NCI-H1092 (cell line): ENCODE measurements around the gene ZFYVE9.

Experiments
- DNase-seq: peaks from one replicate; lab custom pipeline; 2025; lab: John Stamatoyannopoulos, UW

Gene ZFYVE9

DNA sequence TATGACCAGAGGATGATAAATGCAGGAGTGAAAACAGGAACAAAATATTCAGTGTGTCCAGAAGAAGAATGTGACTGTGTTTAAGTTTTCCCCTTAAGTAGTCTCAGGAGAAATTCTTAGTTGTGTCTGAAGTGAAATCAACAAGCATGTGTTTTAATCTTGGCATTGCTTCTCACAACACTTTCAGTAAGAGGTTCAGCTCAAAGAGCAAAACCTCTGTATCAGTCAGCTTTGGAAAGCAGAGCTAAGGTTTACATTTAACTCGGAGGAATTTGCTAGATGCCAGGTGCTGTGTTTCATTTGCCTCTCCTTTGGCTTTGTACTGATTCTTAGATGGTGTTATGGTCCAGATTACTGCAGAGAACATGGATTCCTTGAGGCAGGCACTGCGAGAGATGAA is 195.6 kb downstream of the ZFYVE9 start:
- DNase-seq: no peak

DNA sequence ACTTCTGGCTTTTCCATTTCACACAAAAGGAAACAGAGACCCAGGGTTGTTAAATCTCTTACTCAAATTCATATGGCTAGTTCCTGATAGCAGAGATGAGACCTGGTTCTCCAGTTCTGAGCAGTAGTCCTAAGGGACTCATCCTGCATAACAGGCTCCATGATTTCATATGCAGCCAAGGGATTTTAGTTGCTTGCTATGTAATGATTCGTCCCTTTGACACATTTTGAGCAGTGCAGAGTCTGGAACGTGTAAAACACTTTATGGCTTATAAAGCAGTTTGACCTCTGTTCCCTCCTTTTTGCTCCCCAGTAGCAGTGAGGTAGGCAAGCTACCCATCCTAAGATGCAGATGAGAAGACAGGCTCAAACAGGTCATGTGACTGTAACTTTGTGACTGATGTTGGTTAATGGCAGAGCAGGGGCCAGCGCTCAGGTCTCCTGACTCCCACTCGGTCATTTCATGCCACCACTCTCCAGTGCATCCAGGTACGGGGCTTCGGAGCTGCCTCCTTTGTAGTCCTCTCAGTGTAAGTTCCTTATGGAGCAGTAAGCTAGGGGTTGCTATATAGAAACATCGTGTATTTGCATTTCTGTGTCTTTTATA is 199.9 kb downstream of the ZFYVE9 start:
- DNase-seq: no peak

DNA sequence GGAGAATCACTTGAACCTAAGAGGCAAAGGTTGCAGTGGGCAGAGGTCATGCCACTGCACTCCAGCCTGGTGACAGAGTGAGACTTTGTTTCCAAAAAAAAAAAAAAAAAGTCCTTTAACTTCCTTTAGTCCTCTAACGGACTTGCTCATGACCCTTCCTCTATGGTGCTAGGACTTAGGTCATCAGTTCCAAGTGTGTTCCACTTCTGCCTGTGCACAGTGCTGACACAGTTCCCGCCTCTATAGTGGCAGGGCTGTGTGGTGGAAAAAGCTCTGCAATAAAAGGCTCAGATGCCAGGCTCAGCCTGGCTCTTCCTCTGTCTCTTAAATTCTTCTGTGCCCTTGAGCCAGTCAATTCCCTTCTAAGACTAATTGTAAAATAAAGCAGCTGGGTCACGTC is 202.1 kb downstream of the ZFYVE9 start:
- DNase-seq: no peak

DNA sequence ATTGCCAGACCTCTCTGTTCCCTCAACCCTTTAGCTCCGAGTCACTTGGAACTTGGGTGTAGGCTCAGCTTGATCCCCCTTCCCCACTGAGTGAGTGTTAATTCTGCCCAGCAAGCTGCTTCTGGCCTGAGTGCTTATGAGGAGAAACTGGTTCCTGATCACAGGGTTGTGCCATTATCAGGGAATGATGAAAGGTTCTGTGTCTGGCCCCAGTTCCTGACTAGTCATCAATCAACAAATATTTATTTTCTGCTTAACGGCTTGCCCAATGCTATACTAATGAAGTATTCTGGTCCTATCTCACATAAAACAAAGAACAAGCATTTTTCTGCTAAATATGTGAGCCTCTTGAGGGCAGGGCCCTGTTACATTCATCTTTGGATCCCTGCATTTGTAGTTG is 203.4 kb downstream of the ZFYVE9 start:
- DNase-seq: no peak

DNA sequence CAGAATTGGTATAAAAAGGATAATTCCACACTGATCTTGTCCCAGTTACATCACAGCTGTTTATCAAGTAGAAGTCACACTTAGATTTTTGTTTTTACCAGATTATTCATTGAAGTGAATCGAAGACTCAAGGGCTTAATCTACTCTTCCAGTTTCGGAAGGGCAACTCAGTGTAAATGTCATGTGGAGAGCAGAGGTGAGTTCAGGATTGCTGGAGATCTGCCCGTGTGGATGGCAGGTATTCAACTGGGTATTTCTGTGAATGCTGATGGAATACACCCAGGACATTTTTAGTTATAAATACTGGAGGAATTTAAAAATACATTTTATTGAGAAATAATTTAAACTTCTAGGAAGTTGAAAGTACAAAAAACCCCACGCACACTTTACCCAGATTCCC is 204.8 kb downstream of the ZFYVE9 start:
- no peak for DNase-seq

DNA sequence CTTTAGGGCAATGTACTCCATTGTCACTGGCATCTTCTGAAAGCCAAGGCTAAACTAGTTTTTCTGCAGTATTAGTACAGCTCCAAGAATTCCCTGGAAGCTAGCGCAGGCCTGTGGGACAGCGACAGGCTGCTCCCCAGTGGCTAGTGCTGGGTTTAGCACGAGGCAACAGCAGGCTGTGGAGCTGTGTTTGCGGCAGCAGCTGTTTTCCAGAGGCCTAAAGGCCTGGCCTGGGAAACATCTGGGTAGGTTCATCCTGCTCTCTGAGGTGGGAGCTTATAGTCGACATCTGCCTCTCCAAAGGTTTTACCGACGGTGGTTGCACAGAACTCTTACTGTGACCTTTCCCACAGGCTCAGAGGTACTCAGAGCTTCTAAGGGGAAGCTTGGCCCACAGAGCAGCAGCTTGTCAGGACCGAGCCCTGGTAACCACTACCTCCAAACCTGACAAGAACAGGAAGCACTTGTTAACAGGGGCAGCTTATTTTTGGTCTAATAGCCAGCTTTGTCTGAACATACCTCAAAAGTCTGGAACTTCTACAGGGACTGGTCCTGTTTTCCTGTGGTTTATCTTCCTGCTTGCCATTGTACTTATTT is 206.9 kb downstream of the ZFYVE9 start:
- no peak for DNase-seq

DNA sequence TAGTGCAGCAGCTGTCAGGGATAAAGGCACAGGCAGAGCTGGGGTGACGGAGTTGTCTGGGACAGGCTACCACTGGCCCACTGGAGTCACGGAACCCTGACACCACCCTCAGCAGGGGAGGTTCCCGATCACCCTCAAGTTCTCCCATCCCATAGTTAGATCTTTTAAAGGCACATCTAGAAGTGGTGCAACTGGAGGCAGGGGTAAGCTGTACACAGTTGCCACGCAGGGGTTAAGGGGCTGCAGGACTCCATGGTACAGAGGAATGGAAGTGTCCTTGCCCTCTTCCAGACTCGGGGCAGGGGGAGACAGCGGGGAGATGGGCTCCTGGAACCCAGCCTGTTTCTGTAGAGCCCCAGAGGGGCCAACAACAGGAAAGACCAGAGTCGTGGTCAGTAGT is 210.8 kb downstream of the ZFYVE9 start:
- DNase-seq: no peak

DNA sequence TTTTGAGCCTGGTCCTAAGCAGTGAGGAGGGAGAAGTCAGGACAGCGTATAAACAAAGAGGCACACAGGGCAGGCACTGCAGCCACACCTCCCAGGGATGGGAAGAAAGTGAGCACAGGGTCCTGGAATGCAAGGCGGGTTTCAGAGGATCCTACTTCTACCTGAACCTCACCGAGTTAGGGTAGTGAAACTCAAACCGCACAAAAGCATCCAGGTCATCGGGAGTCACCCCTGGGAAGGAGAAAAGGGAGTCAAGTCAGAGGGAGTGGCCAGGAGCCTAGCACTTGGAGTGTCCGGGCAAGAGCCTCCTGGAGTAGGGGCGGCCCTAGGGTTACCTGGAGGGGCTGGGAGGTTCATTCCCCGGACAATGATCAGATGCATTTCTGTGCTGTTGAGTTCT is 213.5 kb downstream of the ZFYVE9 start:
- no peak for DNase-seq

DNA sequence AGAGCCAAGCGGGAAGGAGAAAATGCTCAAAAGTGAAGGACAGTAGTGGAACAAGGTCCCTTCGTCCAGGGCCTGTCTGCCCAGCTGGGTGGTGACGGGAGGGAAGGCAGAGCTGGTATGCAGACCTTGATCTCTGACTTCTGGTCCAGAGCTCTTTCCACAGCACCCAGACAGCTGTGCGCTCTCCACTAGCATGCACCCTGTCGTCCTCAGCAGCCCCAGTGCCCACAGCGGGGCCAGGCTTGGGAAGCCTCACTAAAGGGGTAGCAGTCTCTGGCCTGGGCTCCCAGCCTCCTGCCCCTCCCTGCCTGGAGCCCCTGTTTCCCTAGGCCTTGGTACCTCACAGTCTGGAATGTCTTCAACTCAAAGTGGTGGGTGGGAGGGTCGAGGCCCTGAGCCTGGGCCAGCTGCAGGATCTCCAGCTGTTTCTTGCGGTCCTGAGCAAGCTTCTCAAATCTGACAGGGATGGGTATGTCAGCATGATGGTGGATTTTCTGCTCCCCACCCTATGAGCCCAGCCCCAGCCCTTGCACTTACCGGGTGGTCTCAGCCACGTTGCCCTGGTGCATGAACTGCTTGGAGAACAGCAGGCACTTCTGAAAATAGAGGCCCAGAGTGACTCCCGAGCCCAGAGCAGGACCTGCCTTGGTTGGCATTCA is 214.1 kb downstream of the ZFYVE9 start:
- no peak for DNase-seq

DNA sequence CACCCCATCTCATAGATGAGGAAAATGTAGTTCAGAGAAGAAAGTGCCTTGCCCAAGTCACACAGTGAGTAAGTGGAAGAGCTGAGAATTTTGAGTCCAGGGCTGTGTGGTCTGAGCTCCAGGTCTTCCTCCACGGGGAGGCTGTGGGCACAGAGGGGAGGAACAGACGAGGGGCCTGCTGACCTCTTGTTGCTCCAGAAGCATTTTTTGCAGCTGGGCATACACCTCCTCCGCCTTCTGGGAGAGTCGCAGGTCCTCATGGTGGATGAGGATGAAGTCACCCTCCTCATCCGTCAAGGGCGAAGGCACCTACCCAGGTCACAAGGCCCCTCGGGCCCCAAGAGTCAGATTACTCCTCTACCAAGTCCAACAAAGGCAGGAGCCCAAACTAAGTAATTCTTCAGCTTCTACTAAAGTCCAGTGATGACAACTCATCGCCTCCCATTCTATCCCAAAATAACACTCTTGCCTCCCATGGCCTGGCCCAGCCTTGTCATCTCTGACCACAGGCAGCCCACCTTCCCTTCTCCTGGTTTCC is 215.0 kb downstream of the ZFYVE9 start:
- no peak for DNase-seq

DNA sequence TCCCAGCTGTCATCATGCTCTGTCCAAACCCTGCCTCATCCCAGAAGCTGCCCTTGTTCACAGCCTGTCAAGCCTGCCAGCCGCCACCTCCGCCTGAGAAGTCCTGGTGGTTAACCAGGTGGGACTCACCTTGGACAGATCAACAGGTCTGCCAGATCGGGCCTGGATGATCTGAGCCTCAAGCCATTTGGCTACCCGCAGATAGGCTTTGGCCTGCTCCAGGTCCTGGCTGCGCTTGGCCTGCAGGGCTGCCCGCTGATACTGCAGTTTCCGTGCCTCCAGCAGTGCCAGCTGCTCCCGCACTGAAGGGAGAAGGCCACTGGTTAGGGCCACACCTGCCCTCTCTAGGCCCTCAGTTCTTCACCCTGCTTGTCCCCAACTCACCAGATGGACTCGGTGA is 215.5 kb downstream of the ZFYVE9 start:
- DNase-seq: no peak

DNA sequence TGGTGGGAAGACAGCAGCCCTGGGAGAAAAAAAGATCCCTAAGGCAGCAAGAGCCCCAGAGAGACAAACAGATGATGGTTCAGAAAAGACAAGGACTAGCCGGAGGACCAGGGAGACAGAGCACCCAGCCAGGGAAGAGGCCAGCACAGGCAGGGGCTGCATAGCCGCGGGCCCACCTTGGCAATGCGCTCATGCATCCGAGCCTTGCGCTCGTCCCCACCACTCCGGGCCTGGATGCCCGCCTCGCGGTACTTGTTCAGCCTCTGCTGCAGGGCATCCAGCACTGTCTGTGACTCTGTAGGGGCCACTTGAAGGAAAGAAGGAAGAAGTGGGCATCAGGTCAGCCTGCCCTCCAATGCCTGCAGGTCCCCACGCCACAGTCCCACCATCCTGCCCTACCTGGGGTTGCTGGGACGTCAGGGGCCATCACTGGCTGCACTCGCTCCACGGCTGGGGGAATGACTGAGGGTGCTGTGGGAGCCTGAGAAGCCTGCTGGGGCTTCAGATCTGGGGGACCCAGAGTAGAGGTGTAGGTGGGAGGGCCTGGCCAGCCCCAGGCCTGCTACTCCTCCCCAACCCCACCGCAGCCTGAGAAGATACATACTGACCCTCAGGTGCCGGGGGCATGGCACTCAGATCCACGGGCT is 217.1 kb downstream of the ZFYVE9 start:
- no peak for DNase-seq

DNA sequence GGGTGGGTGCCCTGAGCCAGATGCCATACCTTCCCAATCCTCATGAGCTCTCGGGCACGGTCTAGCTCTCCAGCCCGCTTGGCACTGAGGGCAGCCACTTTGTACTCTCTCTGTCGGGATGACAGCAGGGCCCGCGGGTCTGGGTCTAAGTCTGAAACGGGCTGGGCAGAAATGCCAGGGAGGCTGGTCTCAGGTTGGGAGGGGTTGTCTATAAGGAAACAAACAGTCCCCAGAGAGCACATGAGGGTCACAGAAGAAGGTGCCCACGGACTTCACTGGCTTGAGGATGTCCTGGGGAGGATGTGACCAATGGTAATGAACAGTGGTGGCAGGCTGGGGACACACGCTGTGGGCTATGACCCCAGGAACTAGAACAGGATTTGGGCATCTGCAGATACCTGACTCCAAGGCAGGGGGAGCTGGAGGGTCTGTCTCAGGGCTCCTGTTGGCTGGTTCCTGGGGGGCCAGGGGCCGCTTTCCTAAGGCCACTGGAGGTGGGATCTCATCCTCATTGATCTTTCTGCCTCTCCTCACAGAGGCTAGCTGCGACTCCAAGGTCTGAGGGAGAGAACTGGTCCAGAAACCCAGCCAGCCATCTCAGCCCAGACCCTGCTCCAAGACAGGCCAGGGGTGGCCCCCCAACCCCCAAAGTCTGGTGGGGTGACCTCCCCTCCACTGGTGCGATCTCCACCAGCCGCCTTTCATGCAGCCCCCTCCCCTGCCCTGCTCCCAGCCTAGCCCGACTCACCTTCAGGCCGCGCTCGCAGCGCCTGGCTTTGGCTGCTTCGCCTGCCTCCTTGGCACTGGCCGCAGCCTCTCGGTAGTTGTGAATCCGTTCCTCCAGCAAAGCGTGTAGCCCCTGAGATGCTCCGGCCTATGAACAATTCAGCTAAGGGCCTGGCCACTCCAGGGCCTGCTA is 218.0 kb downstream of the ZFYVE9 start:
- DNase-seq: no peak

DNA sequence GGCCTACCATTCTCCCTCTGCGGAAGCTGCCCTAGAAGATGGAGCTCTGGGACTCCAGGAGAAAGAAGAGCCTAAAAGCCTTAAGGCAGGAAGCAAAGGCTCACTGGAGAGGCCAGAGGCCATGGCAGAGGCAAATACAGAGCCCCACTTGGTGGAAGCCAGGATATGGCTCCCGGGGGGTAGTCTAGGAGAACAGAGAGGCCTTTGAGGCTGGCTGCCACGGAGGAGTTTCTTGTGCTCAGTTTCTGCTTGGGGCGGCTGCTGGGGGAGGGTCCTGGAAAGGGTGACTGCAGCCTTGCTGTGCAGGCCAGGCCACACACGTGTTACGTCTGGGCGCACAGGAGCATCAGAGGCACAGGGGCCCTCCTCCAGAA is 218.7 kb downstream of the ZFYVE9 start:
- no peak for DNase-seq

DNA sequence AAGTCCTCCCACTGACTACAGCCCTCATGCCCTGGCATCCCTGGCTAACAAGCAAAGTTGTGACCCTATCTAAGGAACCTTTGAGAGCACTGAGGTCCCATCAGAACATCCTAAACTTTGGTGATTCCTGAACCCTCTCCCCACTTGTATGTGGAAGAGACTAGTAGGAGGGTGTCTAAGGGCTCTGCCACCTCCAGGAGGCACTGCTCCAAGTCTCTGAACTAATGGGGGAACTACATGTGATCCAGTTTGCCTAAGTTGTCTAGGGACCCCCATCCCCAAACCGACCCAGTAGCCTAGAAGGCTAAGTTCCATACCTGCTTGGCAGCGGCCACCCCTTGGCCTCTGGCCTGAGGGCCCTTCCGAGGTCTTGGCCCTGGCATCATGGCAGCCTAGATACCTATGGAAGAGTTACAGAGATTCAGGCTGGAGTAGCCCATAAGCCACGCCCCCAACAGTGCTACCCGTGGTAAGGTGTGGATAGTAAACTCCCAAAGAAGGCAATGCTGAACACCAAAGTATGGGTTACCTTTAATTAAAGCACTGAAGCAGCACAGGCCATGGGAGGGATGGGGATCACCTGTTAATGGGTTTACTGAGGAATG is 222.4 kb downstream of the ZFYVE9 start:
- DNase-seq: no peak

DNA sequence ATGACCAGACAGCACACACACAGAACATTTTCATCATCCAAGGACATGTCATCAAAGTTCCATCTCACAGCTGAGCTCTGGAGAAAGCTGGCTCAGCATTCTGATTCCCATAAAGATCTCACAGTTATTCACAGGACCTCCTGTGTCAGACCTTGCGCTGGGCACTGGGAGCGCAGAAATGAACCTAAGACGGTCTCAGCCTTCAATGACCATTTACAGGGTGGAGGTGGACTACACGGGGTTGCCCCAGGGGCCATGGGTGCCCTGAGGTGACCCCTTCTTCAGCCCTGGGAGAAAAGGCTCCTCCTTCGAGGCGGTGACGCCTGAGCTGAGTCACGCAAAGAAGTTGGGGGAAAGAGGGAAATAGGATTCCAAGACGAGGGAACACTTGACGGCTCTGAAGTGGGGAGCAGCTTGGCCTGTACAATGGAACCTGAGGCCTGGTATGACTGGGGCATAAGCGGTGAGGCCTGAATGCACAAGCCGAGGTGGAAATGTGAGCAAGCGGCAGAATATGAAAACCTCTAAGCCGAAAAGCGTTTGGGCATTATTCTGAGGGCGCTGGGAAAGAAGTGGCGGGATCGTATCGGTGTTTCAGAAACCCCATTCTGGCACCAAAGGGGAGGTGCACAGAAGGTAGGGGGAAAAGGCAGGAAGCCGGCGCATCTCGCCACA is 223.3 kb downstream of the ZFYVE9 start:
- no peak for DNase-seq

DNA sequence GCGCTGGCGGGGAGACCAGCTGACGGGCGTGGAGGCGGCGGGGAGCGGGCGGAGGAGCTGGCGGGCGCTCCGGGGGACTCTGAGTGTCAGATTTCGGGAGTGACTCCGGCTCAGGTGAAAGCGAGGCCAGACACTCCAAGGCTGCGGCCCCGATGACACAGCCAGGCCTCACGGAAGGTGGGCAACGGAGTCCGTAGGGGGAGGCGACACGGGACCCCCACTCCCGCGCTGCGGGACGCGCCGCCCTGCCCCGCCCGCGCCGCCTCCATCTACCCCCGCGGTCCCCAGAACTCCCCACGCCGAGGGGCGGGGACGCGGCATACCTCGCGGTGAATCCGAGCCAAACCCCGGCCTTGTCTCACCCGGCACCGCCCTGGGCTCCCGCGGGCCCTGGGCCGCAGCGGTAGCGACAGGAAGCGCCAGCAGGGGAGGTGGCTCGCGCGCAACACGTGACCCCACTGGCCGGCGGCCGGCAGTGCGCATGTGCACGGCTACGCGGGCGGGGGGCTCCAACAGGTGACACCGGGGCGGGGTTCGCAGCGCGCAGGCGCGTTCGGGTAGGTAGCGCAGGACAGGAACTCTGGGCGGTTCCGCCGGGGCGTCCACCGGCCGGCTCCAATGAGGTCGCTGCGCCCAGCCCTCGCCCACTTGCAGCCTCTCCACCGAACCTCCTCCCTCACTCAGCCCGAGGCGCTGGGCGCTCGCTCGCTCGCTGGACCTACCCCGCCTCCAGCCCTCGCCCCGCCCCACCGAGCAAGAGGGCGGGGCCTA is 224.0 kb downstream of the ZFYVE9 start, which contains the start of gene CC2D1B:
CC2D1B (minus strand) TSS at position 460 of the 771 bp plus-strand sequence. CDS start 1,585 bp downstream, outside the sequence.
- peak; percentile 94 for DNase-seq

DNA sequence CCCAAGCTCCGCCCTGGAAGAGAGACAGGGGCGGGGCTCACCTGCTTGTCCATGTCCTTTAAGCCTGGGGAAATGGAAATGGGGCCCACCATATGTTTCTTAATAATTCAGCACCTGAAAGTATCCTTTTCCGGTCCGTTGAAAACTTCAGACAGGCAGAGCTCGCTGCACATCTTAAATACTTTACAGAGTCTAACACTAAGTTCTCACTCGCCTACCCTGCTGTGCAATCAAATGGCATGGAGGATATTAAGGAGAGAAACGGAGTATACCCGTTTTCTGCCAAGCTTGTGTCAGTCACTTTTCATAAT is 224.6 kb downstream of the ZFYVE9 start:
- DNase-seq: no peak

DNA sequence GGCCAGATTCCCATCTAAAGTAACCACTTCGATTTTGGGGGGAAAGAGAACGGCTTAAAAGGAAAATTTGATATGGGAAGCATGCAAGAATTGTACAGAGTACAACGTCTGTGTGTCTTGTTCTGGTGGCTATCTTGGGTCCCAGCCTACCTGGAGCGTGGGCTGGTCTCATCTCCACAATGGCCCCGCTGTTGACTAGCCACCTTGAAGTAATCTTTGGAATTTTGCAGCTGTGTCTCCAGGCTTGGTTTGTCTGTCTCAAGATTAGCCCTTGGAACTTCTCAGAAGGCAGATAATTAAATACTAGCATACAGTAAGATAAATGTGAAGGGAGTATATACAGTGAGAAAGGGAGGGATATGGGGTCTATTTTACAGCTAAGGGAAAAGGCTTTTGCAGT is 225.4 kb downstream of the ZFYVE9 start:
- DNase-seq: no peak
